K562 (cell line): ENCODE results near the gene C1orf56. TPM values are rescaled to one million over a fixed set of nuclear protein-coding genes. Genes with fewer than 3 reads are reported as not detected.

Experiments
- COPS2 ChIP-seq: fragments of 450-650 bp; conservative IDR thresholded peaks from 2 replicates; pipeline ENCODE4 v1.6.1; 2016; ENCODE audit warnings: mild to moderate bottlenecking, moderate library complexity
- GATA2 ChIP-seq: sonication (generic); formaldehyde crosslinking; IDR thresholded peaks from 2 replicates; pipeline ENCODE4 v1.4.0; 2020; ENCODE audit warnings: mild to moderate bottlenecking, missing genetic modification reagents
- HNRNPK ChIP-seq: fragments of 200-400 bp; formaldehyde crosslinking; IDR thresholded peaks from one replicate; pipeline ENCODE4 v1.6.1; 2018; ENCODE audit warnings: mild to moderate bottlenecking, low read depth, low read length; ENCODE audit not compliant: poor library complexity, severe bottlenecking
- MEF2D ChIP-seq: conservative IDR thresholded peaks from 2 replicates; pipeline ENCODE4 v1.6.1; 2016; ENCODE audit warnings: low read depth, missing genetic modification characterization, missing compliant biosample characterization
- MYBL2 ChIP-seq, 2 experiments: fragments of 450-650 bp in 1 of 2; sonication (generic) in 1 of 2; formaldehyde crosslinking in 1 of 2; IDR thresholded peaks; 2 replicates each; pipeline versions ENCODE4 v1.6.1 to v1.8.1; 2017 to 2022; ENCODE audit warnings: borderline replicate concordance in 1 of 2, inconsistent platforms in 1 of 2, low read depth in 1 of 2, mild to moderate bottlenecking in 1 of 2, missing genetic modification reagents in 1 of 2, moderate library complexity in 1 of 2
- NR2C2 ChIP-seq, 2 experiments: fragments of 200-800 bp in 1 of 2; sonication (Bioruptor generic) in 1 of 2; sonication (generic) in 1 of 2; formaldehyde crosslinking in 1 of 2; IDR thresholded peaks; 2 replicates each; pipeline versions ENCODE4 v1.6.1 to v1.8.0; 2016 to 2022; ENCODE audit warnings: mild to moderate bottlenecking in 1 of 2, missing compliant biosample characterization in 1 of 2, missing genetic modification characterization in 1 of 2, missing genetic modification reagents in 1 of 2
- POLR2H ChIP-seq: IDR thresholded peaks from 2 replicates; pipeline ENCODE4 v1.6.1; 2016; ENCODE audit warnings: missing genetic modification characterization, low read depth, mild to moderate bottlenecking, control low read depth, missing compliant biosample characterization, moderate library complexity
- SOX6 ChIP-seq: fragments of 450-650 bp; IDR thresholded peaks from 2 replicates; pipeline ENCODE4 v1.6.1; 2014; ENCODE audit warnings: mild to moderate bottlenecking
- XRCC4 ChIP-seq: IDR thresholded peaks from one replicate; pipeline ENCODE4 v1.6.1; 2011; ENCODE audit not compliant: insufficient read depth, insufficient read length; ENCODE audit errors: extremely low read depth
- ZNF41 ChIP-seq: fragments of 250-450 bp; sonication (Bioruptor Pico); conservative IDR thresholded peaks from 2 replicates; pipeline ENCODE4 v1.4.0; 2020; ENCODE audit warnings: mild to moderate bottlenecking
- ZNF780A ChIP-seq: fragments of 250-450 bp; sonication (Bioruptor Pico); IDR thresholded peaks from 2 replicates; pipeline ENCODE4 v1.5.0; 2021; ENCODE audit warnings: mild to moderate bottlenecking
- polyA plus RNA-seq, 8 experiments: library from polyadenylated mRNA; depleted of rRNA in 4 of 8; stranded (reverse) in 5 of 8; unstranded in 3 of 8; fragments of >200 nt; fragmentation: Nextera tagmentation in 2 of 8; fragmentation: Illumina TruSeq in 1 of 8; extraction: Ambion mirVana in 2 of 8; extraction: Trizol in 1 of 8; gene quantifications; 2 replicates each; pipeline versions ENCODE4 v1.2.1 to v1.2.3, GENCODE V29; 2011 to 2014; ENCODE audit warnings: inconsistent platforms in 1 of 8, missing spikeins in 1 of 8
- total RNA-seq, 7 experiments: library from RNA; depleted of rRNA in 6 of 7; stranded (reverse); fragments of >200 nt in 6 of 7; fragmentation: Illumina TruSeq in 2 of 7; extraction: Trizol in 2 of 7; gene quantifications; 2 replicates each; pipeline versions ENCODE4 v1.2.1 to v1.2.3, GENCODE V29; 2011 to 2021; ENCODE audit warnings: low replicate concordance in 1 of 7
- TF ChIP-seq, protein P1 (sequence below): fragments of 250-450 bp; sonication (Bioruptor Pico); IDR thresholded peaks from 2 replicates; pipeline ENCODE4 v1.8.0; 2021; ENCODE audit warnings: borderline replicate concordance, mild to moderate bottlenecking, moderate library complexity; ENCODE audit not compliant: poor library complexity, severe bottlenecking
- TF ChIP-seq, protein P2 (sequence below): fragments of 450-650 bp; IDR thresholded peaks from 2 replicates; pipeline ENCODE4 v1.6.1; 2017; ENCODE audit warnings: mild to moderate bottlenecking, moderate library complexity
- TF ChIP-seq, protein P3 (sequence below), 3 experiments: fragments of 200-800 bp in 1 of 3; fragments of 250-450 bp in 1 of 3; fragments of 450-650 bp in 1 of 3; sonication (Bioruptor Pico) in 1 of 3; sonication (Bioruptor generic) in 1 of 3; formaldehyde crosslinking in 1 of 3; IDR thresholded peaks; 2 replicates each; pipeline versions ENCODE4 v1.6.1 to v1.8.0; 2016 to 2022; ENCODE audit warnings: mild to moderate bottlenecking in 2 of 3, missing genetic modification characterization in 2 of 3, missing compliant biosample characterization in 1 of 3, moderate library complexity in 1 of 3
- TF ChIP-seq, protein P4 (sequence below), 2 experiments: IDR thresholded peaks; 2 replicates each; pipeline ENCODE4 v1.6.1; 2012; ENCODE audit warnings: improper control_type of control experiment in 2 of 2, low read depth in 2 of 2, low read length in 2 of 2, borderline replicate concordance in 1 of 2
- TF ChIP-seq, protein P5 (sequence below): sonication (generic); formaldehyde crosslinking; IDR thresholded peaks from 2 replicates; pipeline ENCODE4 v1.9.0; 2022; ENCODE audit warnings: mild to moderate bottlenecking, missing genetic modification reagents

C1orf56 gene
- total and polyA plus RNA-seq, 9 of the 15 experiments (the other 6 are each of a cell fraction or from before 2014, with no cell fraction given), result 0.18 to 15.7 (median 1.1) TPM

DNA sequence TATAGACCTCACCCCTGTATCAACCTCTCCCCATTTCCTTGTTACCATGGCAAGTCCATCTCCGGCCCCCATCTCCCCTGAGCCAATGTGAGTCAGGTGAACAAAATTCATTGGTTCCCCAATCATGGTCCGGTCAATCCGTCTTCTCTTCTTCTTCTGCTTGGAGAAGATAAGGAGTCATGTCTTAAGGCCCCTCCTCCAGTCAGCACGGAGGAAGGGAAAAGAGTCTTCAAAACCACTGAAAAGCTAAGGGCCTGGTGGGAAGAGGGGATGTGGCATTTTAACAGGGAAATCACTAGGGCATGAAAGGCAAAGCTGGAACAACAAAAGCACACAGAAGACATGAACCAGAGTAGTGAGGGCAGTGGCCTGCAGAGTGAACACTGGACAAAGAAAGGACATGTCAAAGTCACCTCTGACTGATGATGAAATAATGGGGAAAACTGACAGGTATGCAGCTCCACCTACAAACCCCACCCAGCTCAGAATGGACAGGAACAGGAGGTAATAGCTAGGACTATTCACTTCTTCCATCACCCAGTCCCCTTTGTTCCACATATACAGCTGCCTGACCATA, 7.5 kb downstream of the C1orf56 start (continued):
- TF ChIP-seq, protein P1, sequence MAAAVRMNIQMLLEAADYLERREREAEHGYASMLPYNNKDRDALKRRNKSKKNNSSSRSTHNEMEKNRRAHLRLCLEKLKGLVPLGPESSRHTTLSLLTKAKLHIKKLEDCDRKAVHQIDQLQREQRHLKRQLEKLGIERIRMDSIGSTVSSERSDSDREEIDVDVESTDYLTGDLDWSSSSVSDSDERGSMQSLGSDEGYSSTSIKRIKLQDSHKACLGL (CRISPR knock-in tag), result no peak
- no peak; the same call in 1 of the 2 replicates for TF ChIP-seq MYBL2 (IDR thresholded peaks at IDR 0.05; ENCODE audit: low read depth)
- no peak for TF ChIP-seq MYBL2 (CRISPR knock-in tag; IDR thresholded peaks at IDR 0.05; ENCODE audit: borderline replicate concordance)
- peak; percentile 75 for TF ChIP-seq GATA2 (CRISPR knock-in tag)
- TF ChIP-seq COPS2, result no peak
- TF ChIP-seq XRCC4, result no peak
- TF ChIP-seq NR2C2 (CRISPR knock-in tag; IDR thresholded peaks at IDR 0.05), result no peak
- TF ChIP-seq NR2C2 (tag; IDR thresholded peaks at IDR 0.05), result peak; percentile 46; the same call in 1 of the 2 replicates
- TF ChIP-seq ZNF780A (CRISPR knock-in tag), result no peak
- TF ChIP-seq SOX6, result peak; percentile 67
- TF ChIP-seq, protein P2, sequence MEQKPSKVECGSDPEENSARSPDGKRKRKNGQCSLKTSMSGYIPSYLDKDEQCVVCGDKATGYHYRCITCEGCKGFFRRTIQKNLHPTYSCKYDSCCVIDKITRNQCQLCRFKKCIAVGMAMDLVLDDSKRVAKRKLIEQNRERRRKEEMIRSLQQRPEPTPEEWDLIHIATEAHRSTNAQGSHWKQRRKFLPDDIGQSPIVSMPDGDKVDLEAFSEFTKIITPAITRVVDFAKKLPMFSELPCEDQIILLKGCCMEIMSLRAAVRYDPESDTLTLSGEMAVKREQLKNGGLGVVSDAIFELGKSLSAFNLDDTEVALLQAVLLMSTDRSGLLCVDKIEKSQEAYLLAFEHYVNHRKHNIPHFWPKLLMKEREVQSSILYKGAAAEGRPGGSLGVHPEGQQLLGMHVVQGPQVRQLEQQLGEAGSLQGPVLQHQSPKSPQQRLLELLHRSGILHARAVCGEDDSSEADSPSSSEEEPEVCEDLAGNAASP, result no peak
- TF ChIP-seq POLR2H (tag), result peak; percentile 48
- TF ChIP-seq, protein P3, sequence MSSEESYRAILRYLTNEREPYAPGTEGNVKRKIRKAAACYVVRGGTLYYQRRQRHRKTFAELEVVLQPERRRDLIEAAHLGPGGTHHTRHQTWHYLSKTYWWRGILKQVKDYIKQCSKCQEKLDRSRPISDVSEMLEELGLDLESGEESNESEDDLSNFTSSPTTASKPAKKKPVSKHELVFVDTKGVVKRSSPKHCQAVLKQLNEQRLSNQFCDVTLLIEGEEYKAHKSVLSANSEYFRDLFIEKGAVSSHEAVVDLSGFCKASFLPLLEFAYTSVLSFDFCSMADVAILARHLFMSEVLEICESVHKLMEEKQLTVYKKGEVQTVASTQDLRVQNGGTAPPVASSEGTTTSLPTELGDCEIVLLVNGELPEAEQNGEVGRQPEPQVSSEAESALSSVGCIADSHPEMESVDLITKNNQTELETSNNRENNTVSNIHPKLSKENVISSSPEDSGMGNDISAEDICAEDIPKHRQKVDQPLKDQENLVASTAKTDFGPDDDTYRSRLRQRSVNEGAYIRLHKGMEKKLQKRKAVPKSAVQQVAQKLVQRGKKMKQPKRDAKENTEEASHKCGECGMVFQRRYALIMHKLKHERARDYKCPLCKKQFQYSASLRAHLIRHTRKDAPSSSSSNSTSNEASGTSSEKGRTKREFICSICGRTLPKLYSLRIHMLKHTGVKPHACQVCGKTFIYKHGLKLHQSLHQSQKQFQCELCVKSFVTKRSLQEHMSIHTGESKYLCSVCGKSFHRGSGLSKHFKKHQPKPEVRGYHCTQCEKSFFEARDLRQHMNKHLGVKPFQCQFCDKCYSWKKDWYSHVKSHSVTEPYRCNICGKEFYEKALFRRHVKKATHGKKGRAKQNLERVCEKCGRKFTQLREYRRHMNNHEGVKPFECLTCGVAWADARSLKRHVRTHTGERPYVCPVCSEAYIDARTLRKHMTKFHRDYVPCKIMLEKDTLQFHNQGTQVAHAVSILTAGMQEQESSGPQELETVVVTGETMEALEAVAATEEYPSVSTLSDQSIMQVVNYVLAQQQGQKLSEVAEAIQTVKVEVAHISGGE (CRISPR knock-in tag; IDR thresholded peaks at IDR 0.05), result 0 out of 6 replicates have a peak, but pooled peaks of 1 of the 3 experiments have one; percentile 28
- TF ChIP-seq MEF2D, result no peak
- TF ChIP-seq, protein P4, sequence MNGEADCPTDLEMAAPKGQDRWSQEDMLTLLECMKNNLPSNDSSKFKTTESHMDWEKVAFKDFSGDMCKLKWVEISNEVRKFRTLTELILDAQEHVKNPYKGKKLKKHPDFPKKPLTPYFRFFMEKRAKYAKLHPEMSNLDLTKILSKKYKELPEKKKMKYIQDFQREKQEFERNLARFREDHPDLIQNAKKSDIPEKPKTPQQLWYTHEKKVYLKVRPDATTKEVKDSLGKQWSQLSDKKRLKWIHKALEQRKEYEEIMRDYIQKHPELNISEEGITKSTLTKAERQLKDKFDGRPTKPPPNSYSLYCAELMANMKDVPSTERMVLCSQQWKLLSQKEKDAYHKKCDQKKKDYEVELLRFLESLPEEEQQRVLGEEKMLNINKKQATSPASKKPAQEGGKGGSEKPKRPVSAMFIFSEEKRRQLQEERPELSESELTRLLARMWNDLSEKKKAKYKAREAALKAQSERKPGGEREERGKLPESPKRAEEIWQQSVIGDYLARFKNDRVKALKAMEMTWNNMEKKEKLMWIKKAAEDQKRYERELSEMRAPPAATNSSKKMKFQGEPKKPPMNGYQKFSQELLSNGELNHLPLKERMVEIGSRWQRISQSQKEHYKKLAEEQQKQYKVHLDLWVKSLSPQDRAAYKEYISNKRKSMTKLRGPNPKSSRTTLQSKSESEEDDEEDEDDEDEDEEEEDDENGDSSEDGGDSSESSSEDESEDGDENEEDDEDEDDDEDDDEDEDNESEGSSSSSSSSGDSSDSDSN (IDR thresholded peaks at IDR 0.05; ENCODE audit: borderline replicate concordance in 1 of 2, low read depth in 2 of 2, low read length in 2 of 2), result 0 out of 4 replicates have a peak, but pooled peaks of 1 of the 2 experiments have one; percentile 29
- TF ChIP-seq HNRNPK, result no peak
- TF ChIP-seq ZNF41, result no peak
- TF ChIP-seq, protein P5, sequence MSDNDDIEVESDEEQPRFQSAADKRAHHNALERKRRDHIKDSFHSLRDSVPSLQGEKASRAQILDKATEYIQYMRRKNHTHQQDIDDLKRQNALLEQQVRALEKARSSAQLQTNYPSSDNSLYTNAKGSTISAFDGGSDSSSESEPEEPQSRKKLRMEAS (CRISPR knock-in tag), result peak; percentile 18; the same call in 1 of the 2 replicates
